PFSK-1 (cell line): ENCODE data around the gene RPS6KA2.

Source experiments
- FOXP2 ChIP-seq: optimal IDR thresholded peaks from 2 replicates; pipeline ENCODE3; 2011; ENCODE audit warnings: borderline replicate concordance, control low read depth, inconsistent platforms; ENCODE audit not compliant: insufficient read depth; ENCODE audit errors: extremely low read length, extremely low read depth
- POLR2AphosphoS5 ChIP-seq: IDR thresholded peaks from 2 replicates; pipeline ENCODE4 v1.6.1; 2012; ENCODE audit warnings: low read depth, mild to moderate bottlenecking, control low read depth, low read length, moderate library complexity
- SIN3A ChIP-seq: IDR thresholded peaks from 2 replicates; pipeline ENCODE4 v1.6.1; 2012; ENCODE audit warnings: mild to moderate bottlenecking, low read length, moderate library complexity, borderline replicate concordance; ENCODE audit not compliant: insufficient read depth
- TAF1 ChIP-seq: IDR thresholded peaks from 2 replicates; pipeline ENCODE4 v1.6.1; 2012; ENCODE audit warnings: low read length, control low read depth, borderline replicate concordance; ENCODE audit not compliant: insufficient read depth
- TF ChIP-seq, protein P1 (sequence below), 2 experiments: IDR thresholded peaks; 2 replicates each; pipeline versions ENCODE4 v1.6.1 to v1.8.0; 2011 to 2012; ENCODE audit warnings: low read depth in 2 of 2, low read length in 2 of 2, control low read depth in 1 of 2, inconsistent platforms in 1 of 2, mild to moderate bottlenecking in 1 of 2, moderate library complexity in 1 of 2; ENCODE audit not compliant: insufficient read depth in 1 of 2

Gene RPS6KA2

DNA sequence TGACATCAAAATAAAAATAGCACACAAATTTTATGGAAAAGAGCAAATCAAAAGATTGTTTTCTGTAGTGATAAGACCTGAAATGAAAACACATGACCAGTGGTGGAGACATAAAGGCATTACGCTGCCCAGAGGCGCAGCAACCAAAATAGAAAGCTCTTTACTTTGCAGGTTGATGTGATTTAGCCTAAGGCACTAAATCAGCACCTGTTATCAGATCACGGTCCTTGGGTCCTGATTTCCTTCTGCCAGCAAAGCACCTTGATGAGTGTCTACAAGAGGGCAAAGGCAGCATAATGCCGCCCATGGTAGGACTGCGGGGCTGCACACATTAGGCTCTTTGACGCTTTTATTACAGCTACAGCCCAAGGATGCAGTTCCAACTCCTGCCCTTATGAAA, 21.3 kb downstream of the RPS6KA2 start:
- TF ChIP-seq, protein P1, sequence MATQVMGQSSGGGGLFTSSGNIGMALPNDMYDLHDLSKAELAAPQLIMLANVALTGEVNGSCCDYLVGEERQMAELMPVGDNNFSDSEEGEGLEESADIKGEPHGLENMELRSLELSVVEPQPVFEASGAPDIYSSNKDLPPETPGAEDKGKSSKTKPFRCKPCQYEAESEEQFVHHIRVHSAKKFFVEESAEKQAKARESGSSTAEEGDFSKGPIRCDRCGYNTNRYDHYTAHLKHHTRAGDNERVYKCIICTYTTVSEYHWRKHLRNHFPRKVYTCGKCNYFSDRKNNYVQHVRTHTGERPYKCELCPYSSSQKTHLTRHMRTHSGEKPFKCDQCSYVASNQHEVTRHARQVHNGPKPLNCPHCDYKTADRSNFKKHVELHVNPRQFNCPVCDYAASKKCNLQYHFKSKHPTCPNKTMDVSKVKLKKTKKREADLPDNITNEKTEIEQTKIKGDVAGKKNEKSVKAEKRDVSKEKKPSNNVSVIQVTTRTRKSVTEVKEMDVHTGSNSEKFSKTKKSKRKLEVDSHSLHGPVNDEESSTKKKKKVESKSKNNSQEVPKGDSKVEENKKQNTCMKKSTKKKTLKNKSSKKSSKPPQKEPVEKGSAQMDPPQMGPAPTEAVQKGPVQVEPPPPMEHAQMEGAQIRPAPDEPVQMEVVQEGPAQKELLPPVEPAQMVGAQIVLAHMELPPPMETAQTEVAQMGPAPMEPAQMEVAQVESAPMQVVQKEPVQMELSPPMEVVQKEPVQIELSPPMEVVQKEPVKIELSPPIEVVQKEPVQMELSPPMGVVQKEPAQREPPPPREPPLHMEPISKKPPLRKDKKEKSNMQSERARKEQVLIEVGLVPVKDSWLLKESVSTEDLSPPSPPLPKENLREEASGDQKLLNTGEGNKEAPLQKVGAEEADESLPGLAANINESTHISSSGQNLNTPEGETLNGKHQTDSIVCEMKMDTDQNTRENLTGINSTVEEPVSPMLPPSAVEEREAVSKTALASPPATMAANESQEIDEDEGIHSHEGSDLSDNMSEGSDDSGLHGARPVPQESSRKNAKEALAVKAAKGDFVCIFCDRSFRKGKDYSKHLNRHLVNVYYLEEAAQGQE (IDR thresholded peaks at IDR 0.05; ENCODE audit: insufficient read depth in 1 of 2, low read depth in 2 of 2, low read length in 2 of 2) = no peak
- no peak for TF ChIP-seq FOXP2
- TF ChIP-seq TAF1 = no peak
- no peak for TF ChIP-seq POLR2AphosphoS5
- TF ChIP-seq SIN3A = no peak

DNA sequence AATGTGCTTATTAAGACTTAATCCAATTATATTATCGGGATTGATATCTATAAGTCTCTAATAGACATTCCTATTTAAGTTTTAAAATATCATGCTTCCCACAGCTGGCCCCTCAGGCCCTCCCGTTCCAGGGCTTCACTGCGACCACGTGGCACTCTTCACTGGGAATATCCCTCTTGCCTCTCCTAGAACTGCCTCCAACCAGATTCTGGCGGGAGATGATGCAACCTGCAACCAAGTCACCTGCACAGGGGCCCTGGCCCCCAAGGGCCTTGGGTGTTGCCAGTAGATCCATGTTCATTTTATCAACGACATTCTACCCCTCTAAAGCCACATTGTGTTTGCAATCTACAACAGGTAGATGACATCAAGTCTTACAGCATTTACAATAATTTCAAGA, 22.1 kb downstream of the RPS6KA2 start:
- no peak for TF ChIP-seq TAF1
- TF ChIP-seq POLR2AphosphoS5 = no peak
- no peak for TF ChIP-seq FOXP2
- TF ChIP-seq, protein P1 (IDR thresholded peaks at IDR 0.05; ENCODE audit: insufficient read depth in 1 of 2, low read depth in 2 of 2, low read length in 2 of 2) = no peak
- no peak for TF ChIP-seq SIN3A

DNA sequence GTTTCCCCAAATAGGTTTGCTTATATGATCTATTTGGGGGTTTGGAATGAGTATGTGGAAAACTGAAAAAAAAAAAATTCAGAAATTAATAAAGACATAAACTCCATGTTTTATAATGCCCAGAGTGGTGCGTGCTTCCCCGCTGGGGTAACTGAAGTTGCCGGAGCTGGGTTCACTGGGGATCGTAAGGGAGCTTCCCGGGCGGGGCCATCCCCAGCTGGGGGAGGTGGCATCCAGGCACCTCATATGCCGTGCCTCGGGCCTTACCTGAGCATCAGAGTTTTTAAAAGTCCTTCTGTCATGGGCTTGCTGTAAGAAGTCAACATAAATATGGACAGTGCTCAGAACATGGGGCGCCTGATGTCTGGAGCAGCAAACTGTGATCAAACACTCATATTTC, 22.7 kb downstream of the RPS6KA2 start:
- TF ChIP-seq, protein P1 (IDR thresholded peaks at IDR 0.05; ENCODE audit: insufficient read depth in 1 of 2, low read depth in 2 of 2, low read length in 2 of 2) = no peak
- TF ChIP-seq POLR2AphosphoS5 (no peak), FOXP2 (no peak), TAF1 (no peak), SIN3A (no peak)

DNA sequence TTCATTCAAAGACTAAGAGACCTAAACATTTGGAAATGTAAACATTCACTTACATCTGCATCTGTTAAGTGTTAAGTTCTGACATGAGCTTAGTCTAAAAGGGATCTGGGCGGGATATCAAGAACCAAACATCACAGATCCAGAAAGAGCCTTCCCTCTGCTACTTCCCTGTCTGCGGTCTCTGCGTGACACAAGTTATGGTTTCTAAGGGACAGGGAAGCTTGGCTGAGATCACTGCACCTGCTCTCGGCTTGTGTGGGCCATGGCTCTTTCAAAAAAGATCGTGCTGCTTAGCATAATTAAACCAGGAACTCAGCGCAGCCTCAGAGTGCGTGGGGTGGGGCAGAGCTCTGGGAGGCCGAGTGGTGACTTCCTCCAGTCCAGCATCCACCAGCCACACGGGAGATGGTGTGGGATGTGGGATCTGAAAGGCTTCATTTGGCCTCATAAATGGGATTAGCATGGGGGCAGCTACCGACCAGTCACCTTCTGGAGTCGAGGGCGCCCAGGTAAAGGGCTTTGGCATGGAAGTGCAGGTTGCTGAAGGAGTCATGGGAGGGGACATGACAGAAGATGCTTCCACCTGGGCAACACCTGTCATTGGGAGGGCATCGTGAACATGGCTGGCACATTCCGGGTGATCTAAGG, 23.9 kb downstream of the RPS6KA2 start:
- TF ChIP-seq, protein P1 (IDR thresholded peaks at IDR 0.05; ENCODE audit: insufficient read depth in 1 of 2, low read depth in 2 of 2, low read length in 2 of 2) = no peak
- TF ChIP-seq POLR2AphosphoS5 (no peak), FOXP2 (no peak), SIN3A (no peak), TAF1 (no peak)

DNA sequence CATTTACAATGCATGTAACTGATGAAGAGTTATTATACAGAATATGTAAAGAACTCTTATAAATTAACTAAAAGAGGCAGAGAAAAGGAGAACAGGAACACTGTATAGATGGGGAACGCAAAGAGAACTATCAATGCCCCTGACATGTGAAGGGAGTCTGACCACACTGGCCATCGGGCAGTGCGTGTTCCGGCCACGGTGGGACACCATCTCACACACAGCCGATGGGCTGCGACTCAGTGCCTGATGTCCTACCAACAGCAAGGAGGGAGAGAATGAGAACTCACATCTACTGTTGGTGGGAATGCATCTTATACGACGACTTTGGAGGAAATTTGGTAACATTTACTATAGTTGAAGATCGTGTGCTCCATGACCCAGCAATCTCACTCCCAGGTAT, 25.1 kb downstream of the RPS6KA2 start:
- TF ChIP-seq TAF1 = no peak
- TF ChIP-seq, protein P1 (IDR thresholded peaks at IDR 0.05; ENCODE audit: insufficient read depth in 1 of 2, low read depth in 2 of 2, low read length in 2 of 2) = no peak
- no peak for TF ChIP-seq SIN3A
- TF ChIP-seq POLR2AphosphoS5 = no peak
- no peak for TF ChIP-seq FOXP2
